Epithelial cell of esophagus (primary cell): ENCODE data around the gene ERC2.

Experiments
- DNase-seq: peaks from one replicate; pipeline ENCODE4 v3.0.0; 2010; ENCODE audit warnings: low read depth
- H3K4me3 ChIP-seq: 2 replicates; pipeline ENCODE4 v1.5.1; 2011; ENCODE audit warnings: mild to moderate bottlenecking, low read length, control low read depth
- TF ChIP-seq, protein P1 (sequence below): IDR thresholded peaks from 2 replicates; pipeline ENCODE4 v1.5.1; 2011; ENCODE audit warnings: low read depth, mild to moderate bottlenecking, low read length, control low read depth, inconsistent platforms; ENCODE audit not compliant: insufficient read depth; ENCODE audit errors: missing control alignments

ERC2 gene

DNA sequence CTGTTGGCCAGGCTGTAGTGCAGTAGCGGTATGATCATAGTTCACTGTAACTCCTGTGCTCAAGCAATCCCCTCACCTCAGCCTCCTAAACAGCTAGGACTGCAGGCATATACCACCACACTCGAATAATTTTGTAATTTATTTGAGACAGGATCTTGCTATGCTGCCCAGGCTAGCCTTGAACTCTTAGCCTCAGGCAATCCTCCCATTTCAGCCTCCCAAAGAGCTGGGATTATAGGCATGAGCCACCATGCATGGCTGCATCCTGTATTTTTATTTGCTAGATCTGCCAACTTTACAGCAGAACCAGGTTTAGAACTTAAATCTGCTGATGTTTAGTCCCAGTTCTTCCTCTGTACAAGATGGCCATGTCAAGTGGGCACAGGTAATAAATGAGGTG, 69.6 kb downstream of the ERC2 start:
- H3K4me3 ChIP-seq: no peak overlapping the region
- TF ChIP-seq, protein P1, sequence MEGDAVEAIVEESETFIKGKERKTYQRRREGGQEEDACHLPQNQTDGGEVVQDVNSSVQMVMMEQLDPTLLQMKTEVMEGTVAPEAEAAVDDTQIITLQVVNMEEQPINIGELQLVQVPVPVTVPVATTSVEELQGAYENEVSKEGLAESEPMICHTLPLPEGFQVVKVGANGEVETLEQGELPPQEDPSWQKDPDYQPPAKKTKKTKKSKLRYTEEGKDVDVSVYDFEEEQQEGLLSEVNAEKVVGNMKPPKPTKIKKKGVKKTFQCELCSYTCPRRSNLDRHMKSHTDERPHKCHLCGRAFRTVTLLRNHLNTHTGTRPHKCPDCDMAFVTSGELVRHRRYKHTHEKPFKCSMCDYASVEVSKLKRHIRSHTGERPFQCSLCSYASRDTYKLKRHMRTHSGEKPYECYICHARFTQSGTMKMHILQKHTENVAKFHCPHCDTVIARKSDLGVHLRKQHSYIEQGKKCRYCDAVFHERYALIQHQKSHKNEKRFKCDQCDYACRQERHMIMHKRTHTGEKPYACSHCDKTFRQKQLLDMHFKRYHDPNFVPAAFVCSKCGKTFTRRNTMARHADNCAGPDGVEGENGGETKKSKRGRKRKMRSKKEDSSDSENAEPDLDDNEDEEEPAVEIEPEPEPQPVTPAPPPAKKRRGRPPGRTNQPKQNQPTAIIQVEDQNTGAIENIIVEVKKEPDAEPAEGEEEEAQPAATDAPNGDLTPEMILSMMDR: no peak

DNA sequence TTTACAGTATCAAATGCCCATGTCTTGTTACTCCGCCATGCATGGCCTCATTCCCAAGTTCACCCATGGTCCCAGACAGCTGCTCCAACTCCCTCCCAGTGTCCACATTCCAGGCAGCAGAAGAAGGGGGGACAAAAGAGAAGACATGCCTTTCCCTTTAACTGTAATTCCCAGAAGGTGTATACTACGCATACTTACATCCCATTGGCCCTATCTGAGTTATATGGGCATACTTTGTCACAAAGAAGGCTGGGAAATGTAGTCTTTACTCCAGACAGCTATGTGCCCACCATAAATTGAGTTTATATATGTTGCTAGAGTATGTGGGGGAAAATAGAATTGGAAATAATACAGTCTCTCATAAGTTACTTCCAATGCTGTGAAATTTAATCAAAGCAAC, 70.5 kb downstream of the ERC2 start:
- DNase-seq: no peak
- TF ChIP-seq, protein P1: no peak
- H3K4me3 ChIP-seq: no peak overlapping the region

More for the DNA sequence above, 69.6 kb downstream of the ERC2 start:
- DNase-seq: no peak

DNA sequence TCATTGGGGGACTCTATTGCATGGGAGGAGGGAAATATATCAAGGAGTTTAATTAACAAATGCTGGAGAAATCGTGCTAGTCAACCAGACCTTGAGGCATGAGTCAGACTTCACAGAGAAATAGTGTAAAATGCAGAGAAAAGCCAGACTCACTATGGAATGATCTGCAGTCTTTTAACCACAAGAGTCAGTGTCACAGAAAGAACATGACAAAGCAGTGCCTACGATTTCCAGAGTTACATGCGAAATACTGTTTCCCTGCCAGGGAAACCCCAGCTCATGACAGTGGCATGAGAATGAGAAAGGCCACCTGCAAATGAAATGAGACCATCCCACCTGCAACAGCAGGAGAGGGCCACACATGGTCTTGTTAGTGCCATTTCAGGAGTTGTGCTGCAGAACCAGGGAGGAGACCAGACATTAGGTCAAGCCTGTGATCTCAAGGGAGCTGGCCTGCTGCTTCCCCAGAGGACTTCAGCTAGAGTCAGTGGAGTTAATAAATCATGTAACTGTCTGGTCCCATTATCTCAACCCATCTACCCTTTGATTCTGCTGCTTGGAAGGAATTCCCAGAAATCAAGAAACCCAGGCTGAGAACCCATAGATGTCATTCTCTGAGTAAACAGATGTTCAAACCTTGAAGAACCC, 79.0 kb downstream of the ERC2 start:
- no peak for DNase-seq
- TF ChIP-seq, protein P1: no peak
- no peak overlapping the region for H3K4me3 ChIP-seq

DNA sequence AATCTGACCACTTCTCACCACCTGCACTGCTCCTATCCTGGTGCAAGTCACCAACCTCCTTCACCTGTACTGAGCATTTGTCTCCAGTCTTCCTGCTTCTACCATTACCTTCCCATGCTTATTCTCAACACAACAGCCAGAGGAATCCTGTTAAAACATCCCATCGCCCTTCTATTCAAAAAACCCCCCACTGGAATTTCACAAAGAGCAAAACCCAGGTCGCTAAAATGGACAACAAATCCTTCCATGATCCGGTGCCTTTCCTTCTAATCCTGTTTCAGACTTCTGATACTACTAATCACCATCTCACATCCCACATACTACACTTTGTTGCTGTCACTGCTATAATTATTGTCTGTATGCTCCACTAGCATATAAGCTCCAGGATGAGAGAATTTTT, 85.2 kb downstream of the ERC2 start:
- H3K4me3 ChIP-seq: no peak overlapping the region
- TF ChIP-seq, protein P1: no peak
- no peak for DNase-seq

DNA sequence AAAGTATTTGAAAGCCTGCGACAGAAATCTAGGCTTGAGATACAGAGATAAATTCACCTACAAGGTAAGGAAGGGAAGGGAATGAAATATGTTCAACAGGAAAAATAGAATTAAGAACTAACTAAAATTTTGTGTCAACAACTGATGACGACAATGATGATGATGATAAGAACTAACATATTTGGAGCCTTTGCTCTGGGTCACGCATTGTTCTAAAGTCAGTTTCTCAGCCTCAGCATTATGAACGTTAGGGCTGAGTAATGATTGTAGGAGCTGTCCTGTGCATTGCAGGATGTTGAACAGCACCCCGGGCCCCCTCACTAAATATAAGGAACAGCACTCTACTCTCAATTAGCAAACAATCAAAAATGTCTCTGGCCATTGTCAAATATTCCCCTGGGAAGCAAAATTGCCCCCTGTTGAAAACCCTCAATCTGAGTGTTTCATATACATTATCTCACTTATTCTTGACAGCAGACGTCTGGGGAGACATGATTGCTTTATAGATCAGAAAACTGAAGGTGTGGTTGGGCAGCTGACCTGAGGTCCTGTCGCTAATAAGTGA, 88.5 kb downstream of the ERC2 start:
- DNase-seq: no peak
- TF ChIP-seq, protein P1: no peak
- H3K4me3 ChIP-seq: no peak overlapping the region

DNA sequence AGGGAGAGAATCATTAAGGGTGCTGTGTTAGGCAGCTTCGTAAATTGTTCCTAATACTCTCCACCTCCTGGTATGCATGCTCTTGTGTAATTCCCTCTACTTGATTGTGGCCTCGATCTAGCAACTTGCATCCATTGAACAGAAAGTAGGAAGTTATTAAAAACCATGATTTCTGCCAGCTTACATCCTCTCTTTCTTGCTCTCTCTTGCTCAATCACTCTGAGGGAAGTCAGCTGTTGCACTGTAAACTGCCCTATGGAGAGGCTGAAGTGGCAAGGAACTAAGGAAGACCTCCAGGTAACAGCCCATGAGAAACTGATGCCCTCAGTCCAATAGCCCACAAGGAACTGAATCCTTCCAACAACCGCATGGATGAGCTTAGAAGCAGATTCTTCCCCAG, 92.6 kb downstream of the ERC2 start:
- no peak overlapping the region for H3K4me3 ChIP-seq
- TF ChIP-seq, protein P1: no peak
- no peak for DNase-seq

DNA sequence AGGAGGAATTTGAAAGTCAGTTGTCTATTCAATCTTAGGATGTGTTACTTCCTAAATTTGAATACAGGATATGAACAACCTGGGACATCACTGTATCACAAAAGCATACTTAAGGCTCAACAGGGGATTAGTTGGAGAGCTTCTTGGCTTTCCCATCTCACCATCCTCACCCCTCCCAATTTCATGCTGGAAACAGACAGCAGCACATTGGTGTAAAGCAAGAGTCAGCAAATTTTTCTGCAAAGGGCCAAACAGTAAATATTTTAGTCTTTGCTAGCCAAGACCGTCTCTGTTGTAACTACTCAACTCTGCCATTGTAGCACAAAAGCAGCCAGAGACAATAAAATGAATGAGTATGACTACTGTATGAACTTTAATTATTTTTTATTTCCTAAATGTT, 94.9 kb downstream of the ERC2 start:
- TF ChIP-seq, protein P1: no peak
- DNase-seq: no peak
- no peak overlapping the region for H3K4me3 ChIP-seq
